SK-N-SH (cell line): ENCODE results near the gene ARL5C. TPM values are rescaled to one million over a fixed set of nuclear protein-coding genes. Genes with fewer than 3 reads are reported as not detected.

Experiments
- CTCF ChIA-PET: fragments of 300-600, 350-600 bp; formaldehyde crosslinking; extraction: SDS; loops from one replicate; lab custom pipeline; 2021; lab: Yijun Ruan, JAX
- POLR2A ChIA-PET: fragments of 350-600 bp; sonication (Branson Sonifier 250); formaldehyde crosslinking; extraction: SDS; loops from one replicate; lab custom pipeline; 2020; ENCODE audit warnings: antibody characterized with exemption, inconsistent platforms; lab: Yijun Ruan, JAX
- DNase-seq: peaks from one replicate; pipeline ENCODE4 v3.0.0; 2012
- H2AFZ ChIP-seq: fragments of 200-600 bp; sonication (generic); 2 replicates; pipeline ENCODE4 v1.8.1; 2016; ENCODE audit warnings: antibody characterized with exemption, mild to moderate bottlenecking, low read depth
- H3F3A ChIP-seq: fragments of 200-600 bp; sonication (generic); replicated peaks from 2 replicates; pipeline ENCODE3; 2016; ENCODE audit warnings: antibody characterized with exemption, mild to moderate bottlenecking; ENCODE audit not compliant: insufficient read depth
- H3K27ac ChIP-seq, 2 experiments: fragments of 200-500 bp in 1 of 2; fragments of 200-600 bp in 1 of 2; sonication (Bioruptor generic) in 1 of 2; sonication (generic), shearing (Covaris generic) in 1 of 2; 2 replicates each; pipeline versions ENCODE4 v1.5.1 to v1.6.1; 2014 to 2016; ENCODE audit warnings: low read depth in 2 of 2, inconsistent platforms in 1 of 2, low read length in 1 of 2, mild to moderate bottlenecking in 1 of 2, mixed read lengths in 1 of 2
- H3K27me3 ChIP-seq: fragments of 200-600 bp; sonication (generic), shearing (Covaris generic); 2 replicates; pipeline ENCODE4 v1.6.1; 2016; ENCODE audit warnings: mixed run types; ENCODE audit not compliant: insufficient read depth
- H3K36me3 ChIP-seq, 2 experiments: fragments of 200-500 bp in 1 of 2; fragments of 200-600 bp in 1 of 2; sonication (Bioruptor generic) in 1 of 2; sonication (generic) in 1 of 2; replicated peaks in 1 of 2; 2 replicates each; pipeline versions ENCODE3 to v1.5.1; 2014 to 2016; ENCODE audit warnings: low read length in 1 of 2, mild to moderate bottlenecking in 1 of 2; ENCODE audit not compliant: insufficient read depth in 2 of 2, control insufficient read depth in 1 of 2
- H3K4me1 ChIP-seq, 2 experiments: fragments of 200-500 bp in 1 of 2; fragments of 200-600 bp in 1 of 2; sonication (Bioruptor generic) in 1 of 2; sonication (generic), shearing (Covaris generic) in 1 of 2; 2 replicates each; pipeline versions ENCODE4 v1.5.1 to v1.6.1; 2014 to 2016; ENCODE audit warnings: low read depth in 1 of 2, low read length in 1 of 2, mixed run types in 1 of 2; ENCODE audit not compliant: insufficient read depth in 2 of 2, control insufficient read depth in 1 of 2
- H3K4me2 ChIP-seq: fragments of 200-600 bp; sonication (generic), shearing (Covaris generic); 2 replicates; pipeline ENCODE4 v1.6.1; 2017; ENCODE audit warnings: mixed run types
- H3K4me3 ChIP-seq, 2 experiments: fragments of 200-500 bp in 1 of 2; fragments of 200-600 bp in 1 of 2; sonication (Bioruptor generic) in 1 of 2; sonication (generic), shearing (Covaris generic) in 1 of 2; 2 replicates each; pipeline versions ENCODE4 v1.5.1 to v1.8.1; 2014 to 2016; ENCODE audit warnings: low read depth in 2 of 2, inconsistent platforms in 1 of 2, low read length in 1 of 2, mild to moderate bottlenecking in 1 of 2, mixed read lengths in 1 of 2, moderate library complexity in 1 of 2
- H3K79me2 ChIP-seq: fragments of 200-600 bp; sonication (generic); 2 replicates; pipeline ENCODE4 v1.8.1; 2017; ENCODE audit warnings: mild to moderate bottlenecking; ENCODE audit not compliant: insufficient read depth
- H3K9ac ChIP-seq: fragments of 200-600 bp; sonication (generic); 2 replicates; pipeline ENCODE4 v1.6.1; 2017; ENCODE audit warnings: mixed run types
- H3K9me2 ChIP-seq: fragments of 200-600 bp; sonication (generic); 2 replicates; pipeline ENCODE4 v1.6.1; 2017; ENCODE audit warnings: mixed run types
- H3K9me3 ChIP-seq: fragments of 200-600 bp; sonication (generic); 2 replicates; pipeline ENCODE4 v1.6.1; 2017; ENCODE audit warnings: mixed run types, mild to moderate bottlenecking, moderate library complexity
- H4K20me1 ChIP-seq: fragments of 200-600 bp; sonication (generic); 2 replicates; pipeline ENCODE4 v1.6.1; 2017; ENCODE audit warnings: mild to moderate bottlenecking, mixed run types; ENCODE audit not compliant: insufficient read depth
- CHD2 ChIP-seq: fragments of 150-350 bp; IDR thresholded peaks from 2 replicates; pipeline ENCODE4 v1.6.1; 2018; ENCODE audit warnings: low read length; ENCODE audit not compliant: partially characterized antibody
- CTCF ChIP-seq: fragments of 200-600 bp; sonication (generic); IDR thresholded peaks from 2 replicates; pipeline ENCODE4 v1.6.1; 2017; ENCODE audit warnings: antibody characterized with exemption, mild to moderate bottlenecking, moderate library complexity
- ELF1 ChIP-seq: IDR thresholded peaks from 2 replicates; pipeline ENCODE4 v1.4.0; 2012
- EZH2phosphoT487 ChIP-seq: fragments of 200-600 bp; sonication (generic); IDR thresholded peaks from 2 replicates; pipeline ENCODE4 v1.6.1; 2017; ENCODE audit warnings: low read depth, mixed run types, mild to moderate bottlenecking, antibody characterized with exemption, moderate library complexity, borderline replicate concordance
- FOSL2 ChIP-seq: IDR thresholded peaks from 2 replicates; pipeline ENCODE4 v1.4.0; 2012; ENCODE audit warnings: low read depth, mild to moderate bottlenecking, moderate library complexity, borderline replicate concordance
- FOXJ3 ChIP-seq: sonication (generic); formaldehyde crosslinking; IDR thresholded peaks from 2 replicates; pipeline ENCODE4 v1.5.1; 2020; ENCODE audit warnings: mild to moderate bottlenecking, missing genetic modification reagents
- FOXM1 ChIP-seq: IDR thresholded peaks from 2 replicates; pipeline ENCODE4 v1.4.0; 2012; ENCODE audit warnings: low read depth, mild to moderate bottlenecking
- GATA2 ChIP-seq: sonication (generic); formaldehyde crosslinking; IDR thresholded peaks from 2 replicates; pipeline ENCODE4 v1.5.0; 2020; ENCODE audit warnings: mild to moderate bottlenecking, missing genetic modification reagents
- IRF3 ChIP-seq: fragments of 150-350 bp; IDR thresholded peaks from 2 replicates; pipeline ENCODE4 v1.6.1; 2016; ENCODE audit warnings: mild to moderate bottlenecking, low read depth, low read length
- JUND ChIP-seq: IDR thresholded peaks from 2 replicates; pipeline ENCODE4 v1.4.0; 2012
- MAX ChIP-seq: IDR thresholded peaks from 2 replicates; pipeline ENCODE4 v1.4.0; 2012; ENCODE audit warnings: low read depth
- POLR2AphosphoS5 ChIP-seq: IDR thresholded peaks from 2 replicates; pipeline ENCODE4 v1.6.1; 2012; ENCODE audit warnings: low read depth, low read length
- RCOR1 ChIP-seq: fragments of 150-350 bp; IDR thresholded peaks from 2 replicates; pipeline ENCODE4 v1.6.1; 2017; ENCODE audit warnings: antibody characterized with exemption, low read length
- RFX5 ChIP-seq: IDR thresholded peaks from 2 replicates; pipeline ENCODE4 v1.6.1; 2012; ENCODE audit warnings: mild to moderate bottlenecking, improper control_type of control experiment, low read length
- TAF1 ChIP-seq: IDR thresholded peaks from 2 replicates; pipeline ENCODE4 v1.6.1; 2012; ENCODE audit warnings: low read depth, mild to moderate bottlenecking, low read length, moderate library complexity, borderline replicate concordance
- TCF12 ChIP-seq: IDR thresholded peaks from 2 replicates; pipeline ENCODE4 v1.4.0; 2012
- TEAD4 ChIP-seq: IDR thresholded peaks from 2 replicates; pipeline ENCODE4 v1.4.0; 2012; ENCODE audit warnings: mild to moderate bottlenecking, borderline replicate concordance; ENCODE audit not compliant: insufficient read depth
- USF1 ChIP-seq: IDR thresholded peaks from 2 replicates; pipeline ENCODE4 v1.4.0; 2012; ENCODE audit warnings: low read depth, borderline replicate concordance
- YY1 ChIP-seq: IDR thresholded peaks from 2 replicates; pipeline ENCODE4 v1.4.0; 2012; ENCODE audit warnings: low read depth, mild to moderate bottlenecking
- ZBTB33 ChIP-seq: IDR thresholded peaks from 2 replicates; pipeline ENCODE4 v1.4.0; 2012; ENCODE audit warnings: low read depth, borderline replicate concordance
- WGBS: methylation state at CpG from one replicate; pipeline ENCODE4 v1.1.6; 2017; ENCODE audit warnings: low lambda C conversion rate; 5-methylcytosine and 5-hydroxymethylcytosine counted together
- polyA plus RNA-seq, 3 experiments: library from polyadenylated mRNA; depleted of rRNA; stranded (reverse); fragments of >200 nt; gene quantifications; 2 replicates each; pipeline ENCODE4 v1.2.3, GENCODE V29; 2012

ARL5C gene
- polyA plus RNA-seq, 1 of the 3 experiments (the other 2 are of a cell fraction), result not detected

GRCh38 chr17:39141915-39142664 is 23.9 kb downstream of the ARL5C start:
- H3K4me1 ChIP-seq, result peaks cover 0 to 22% of the 10 kb centered on the region in 2 experiments; a peak in 1 of 4 replicates
- no peaks in the 10 kb centered on the region for H4K20me1 ChIP-seq
- ChIA-PET POLR2A (no interaction called here), CTCF (interaction anchor here (1.5 to 4.3 kb wide), 2 partner anchors 11 to 33 kb away, joined by 3 to 29 read pairs; no protein-coding TSS in a partner anchor)
- H3K27me3 ChIP-seq, result no peaks in the 10 kb centered on the region
- WGBS, result 81% methylated on average over 11 of the region's 11 CpGs
- no peak for TF ChIP-seq TCF12
- TF ChIP-seq GATA2 (CRISPR knock-in tag), result peak; percentile 27; the same call in 1 of the 2 replicates
- TF ChIP-seq FOSL2, result no peak
- no peaks in the 10 kb centered on the region for H3K9me2 ChIP-seq
- no peak overlapping the region for H3K27ac ChIP-seq
- H3K36me3 ChIP-seq, result no peaks in the 10 kb centered on the region
- no peak overlapping the region for H3K4me3 ChIP-seq
- no peaks in the 10 kb centered on the region for H3F3A ChIP-seq
- H3K79me2 ChIP-seq, result no peaks in the 10 kb centered on the region
- H2AFZ ChIP-seq, result no peak overlapping the region
- H3K9me3 ChIP-seq, result no peaks in the 10 kb centered on the region
- H3K4me2 ChIP-seq, result no peak overlapping the region
- no peak for DNase-seq
- H3K9ac ChIP-seq, result no peak overlapping the region

GRCh38 chr17:39141294-39141693 is 24.7 kb downstream of the ARL5C start:
- 72% methylated on average over 5 of the region's 5 CpGs for WGBS
- no peaks in the 10 kb centered on the region for H3K36me3 ChIP-seq
- no peak overlapping the region for H3K4me2 ChIP-seq
- H3K79me2 ChIP-seq, result no peaks in the 10 kb centered on the region
- H2AFZ ChIP-seq, result no peak overlapping the region
- CTCF ChIA-PET, result interaction anchor here (4.3 kb wide), 1 partner anchor 12 kb away, joined by 29 read pairs; no protein-coding TSS in a partner anchor
- POLR2A ChIA-PET, result no interaction called here
- no peak overlapping the region for H3K27ac ChIP-seq
- no peaks in the 10 kb centered on the region for H3F3A ChIP-seq
- no peak overlapping the region for H3K4me3 ChIP-seq
- peaks cover 0 to 22% of the 10 kb centered on the region in 2 experiments; a peak in 1 of 4 replicates for H3K4me1 ChIP-seq
- H3K27me3 ChIP-seq, result no peaks in the 10 kb centered on the region
- DNase-seq, result no peak
- no peaks in the 10 kb centered on the region for H3K9me3 ChIP-seq
- H4K20me1 ChIP-seq, result no peaks in the 10 kb centered on the region
- H3K9me2 ChIP-seq, result no peaks in the 10 kb centered on the region
- H3K9ac ChIP-seq, result no peak overlapping the region
- no peak for TF ChIP-seq RFX5
- TF ChIP-seq GATA2 (CRISPR knock-in tag), result no peak
- no peak for TF ChIP-seq POLR2AphosphoS5
- TF ChIP-seq FOXJ3 (CRISPR knock-in tag), result no peak
- TF ChIP-seq MAX, result no peak
- no peak for TF ChIP-seq CTCF
- TF ChIP-seq FOXM1, result no peak
- TF ChIP-seq CHD2, result no peak
- TF ChIP-seq ELF1, result no peak
- TF ChIP-seq JUND, result no peak
- no peak for TF ChIP-seq ZBTB33
- TF ChIP-seq YY1, result no peak
- TF ChIP-seq EZH2phosphoT487, result no peak
- TF ChIP-seq TAF1, result no peak
- no peak for TF ChIP-seq RCOR1
- TF ChIP-seq USF1, result no peak
- TF ChIP-seq TCF12, result no peak
- no peak for TF ChIP-seq TEAD4
- TF ChIP-seq IRF3, result no peak
